ENCODE measurements around the gene RNF183.
"Not testable (repeated sequence)": the region's sequence is repeated elsewhere in the genome, so short reads cannot be mapped to it uniquely, and the experiment has no call there.

RNF183 gene

GRCh38 chr9:113316030-113316429 lies 12.9 kb upstream of the RNF183 start:
- DNase-seq (ENCODE audit: low read depth): no peak

- DNase-seq (ENCODE audit: low read depth): no peak
Observed at GRCh38 chr9:113315231-113315630, 12.1 kb upstream of the RNF183 start.

DNA sequence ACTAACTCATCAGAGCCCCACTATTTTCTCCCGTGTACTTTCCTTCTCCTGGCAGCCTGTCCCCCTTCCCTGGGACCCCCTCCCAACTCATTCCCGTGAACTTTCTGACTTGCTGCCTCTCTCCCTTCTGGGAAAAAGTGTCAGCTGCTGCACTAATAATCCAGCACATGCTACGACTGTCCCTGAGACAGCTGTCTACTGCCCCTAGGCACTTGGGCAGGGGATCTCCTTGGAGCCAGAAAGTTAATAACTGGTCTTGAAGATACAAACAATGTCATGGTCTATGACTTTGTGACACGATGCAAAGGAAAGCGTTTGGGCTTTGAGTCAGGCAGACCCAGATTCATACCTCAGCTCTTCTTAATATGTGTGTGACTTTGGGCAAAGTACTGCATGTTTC lies 10.1 kb upstream of the RNF183 start:
- no peak for DNase-seq (ENCODE audit: low read depth)

- DNase-seq (ENCODE audit: low read depth): no peak
Observed at GRCh38 chr9:113311961-113312360, 8.8 kb upstream of the RNF183 start.

DNA sequence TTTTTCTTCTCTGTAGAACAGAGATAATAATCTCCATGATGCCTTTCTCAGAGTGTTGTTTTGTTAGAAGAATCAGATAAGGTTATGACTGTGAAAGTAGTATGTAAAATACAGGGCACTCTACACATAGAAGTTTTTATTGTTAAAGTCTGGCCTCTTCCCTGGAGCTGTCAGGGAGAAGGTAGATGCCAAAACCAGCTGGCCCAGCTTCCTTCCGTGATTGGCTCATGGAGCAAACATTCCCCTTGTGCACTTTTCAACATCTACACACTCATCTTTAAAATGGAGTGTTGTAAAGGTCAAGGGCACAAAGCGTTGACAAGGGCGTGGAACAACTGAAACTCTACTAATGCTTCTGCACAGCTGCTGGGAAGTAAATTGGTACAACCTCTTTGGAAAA lies 7.4 kb upstream of the RNF183 start:
- no peak for DNase-seq (ENCODE audit: low read depth)

DNA sequence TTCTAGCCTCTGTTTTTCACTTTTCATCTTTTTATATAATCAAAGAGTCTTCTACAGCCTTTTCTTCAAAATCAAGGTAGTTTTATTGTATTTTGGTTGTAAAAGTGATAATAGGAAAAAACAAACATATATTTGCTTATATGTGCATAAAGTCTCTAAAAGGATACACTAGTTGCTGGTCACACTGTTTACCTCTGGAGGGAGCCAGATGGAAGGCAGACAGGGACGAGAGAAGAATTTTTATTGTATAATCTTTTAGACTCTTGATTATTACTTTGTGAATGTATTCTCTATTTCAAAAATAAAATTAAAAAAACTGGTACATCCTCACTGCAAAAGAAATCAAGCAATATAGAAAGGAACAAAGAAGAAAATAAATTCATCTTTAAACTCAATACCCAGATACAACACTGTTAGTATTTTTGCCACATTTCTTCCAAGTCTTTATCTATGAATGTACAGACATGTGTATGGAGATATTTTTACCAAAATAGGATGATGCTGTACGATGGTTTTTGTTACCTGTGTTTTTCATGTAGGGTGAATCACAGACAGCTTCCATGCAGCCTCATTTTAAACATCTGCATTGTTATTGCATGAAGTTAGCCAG lies 6.1 kb upstream of the RNF183 start:
- DNase-seq (ENCODE audit: low read depth): no peak

- DNase-seq (ENCODE audit: low read depth): no peak
Observed at GRCh38 chr9:113307396-113307975, 4.3 kb upstream of the RNF183 start.

- DNase-seq (ENCODE audit: low read depth): no peak
Observed at GRCh38 chr9:113306566-113306965, 3.4 kb upstream of the RNF183 start.

DNA sequence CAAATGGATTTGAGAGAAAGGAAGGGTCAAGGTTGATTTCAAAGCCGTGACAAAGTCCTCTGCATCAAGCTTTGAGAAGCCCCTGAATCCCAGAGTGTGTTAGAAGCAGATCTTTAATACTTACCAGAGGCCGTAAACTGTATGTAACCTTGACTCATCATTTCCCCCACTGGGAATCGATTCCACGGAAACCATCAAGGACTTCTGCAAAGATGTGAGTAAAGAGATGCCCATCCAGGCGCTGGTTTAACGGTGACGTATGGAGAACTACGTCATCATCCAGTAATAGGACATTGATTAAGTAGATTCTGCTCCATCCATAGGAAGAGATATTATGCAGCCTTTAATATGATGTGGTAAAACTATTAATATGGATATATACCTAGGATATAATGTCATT lies 1.6 kb downstream of the RNF183 start:
- DNase-seq (ENCODE audit: low read depth): no peak

GRCh38 chr9:113299800-113300292 lies 3.3 kb downstream of the RNF183 start:
- DNase-seq (ENCODE audit: low read depth): no peak

DNA sequence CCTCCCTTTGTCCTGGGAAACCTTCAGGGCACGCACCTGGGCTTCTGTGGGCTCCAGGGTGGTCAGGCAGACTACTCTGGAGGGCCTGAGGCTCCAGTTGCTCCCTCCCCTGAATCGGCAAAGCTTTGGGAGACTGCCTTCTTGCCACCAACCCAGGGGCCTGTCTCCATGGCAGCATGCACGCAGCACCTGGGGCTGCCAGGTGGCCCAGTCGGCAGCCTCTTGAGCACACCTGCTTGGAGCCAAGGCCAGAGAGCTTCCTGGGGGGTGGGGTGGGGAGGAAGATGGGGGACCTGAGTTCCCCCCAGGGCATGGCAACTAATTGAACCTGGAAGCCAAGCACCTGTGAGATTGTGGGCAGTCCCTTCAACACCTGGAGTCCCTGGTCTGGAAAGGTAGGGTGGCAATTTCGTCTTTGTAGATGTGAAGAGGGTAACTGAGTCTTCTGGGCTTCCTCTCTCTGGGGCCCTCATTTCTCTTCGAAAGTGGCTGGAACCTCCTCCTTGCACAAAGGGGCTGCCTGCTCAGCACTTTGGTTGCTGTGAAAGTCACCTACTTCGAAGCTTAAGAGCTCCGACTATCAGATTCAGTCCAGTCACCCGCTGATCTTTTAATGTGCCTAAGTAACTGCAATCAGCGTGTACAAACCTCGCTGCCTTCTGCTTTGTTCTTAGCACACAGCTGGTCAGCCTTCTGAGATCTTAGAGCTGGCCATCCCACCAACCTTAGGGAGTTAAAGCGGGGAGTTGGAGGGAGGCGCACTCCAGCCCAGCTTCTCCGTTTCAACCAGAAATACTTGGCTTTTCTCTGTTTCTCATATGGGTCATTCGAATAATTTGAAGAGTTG lies 4.0 kb downstream of the RNF183 start:
- no peak for DNase-seq (ENCODE audit: low read depth)

GRCh38 chr9:113298311-113298710 lies 4.9 kb downstream of the RNF183 start:
- no peak for DNase-seq (ENCODE audit: low read depth)

DNA sequence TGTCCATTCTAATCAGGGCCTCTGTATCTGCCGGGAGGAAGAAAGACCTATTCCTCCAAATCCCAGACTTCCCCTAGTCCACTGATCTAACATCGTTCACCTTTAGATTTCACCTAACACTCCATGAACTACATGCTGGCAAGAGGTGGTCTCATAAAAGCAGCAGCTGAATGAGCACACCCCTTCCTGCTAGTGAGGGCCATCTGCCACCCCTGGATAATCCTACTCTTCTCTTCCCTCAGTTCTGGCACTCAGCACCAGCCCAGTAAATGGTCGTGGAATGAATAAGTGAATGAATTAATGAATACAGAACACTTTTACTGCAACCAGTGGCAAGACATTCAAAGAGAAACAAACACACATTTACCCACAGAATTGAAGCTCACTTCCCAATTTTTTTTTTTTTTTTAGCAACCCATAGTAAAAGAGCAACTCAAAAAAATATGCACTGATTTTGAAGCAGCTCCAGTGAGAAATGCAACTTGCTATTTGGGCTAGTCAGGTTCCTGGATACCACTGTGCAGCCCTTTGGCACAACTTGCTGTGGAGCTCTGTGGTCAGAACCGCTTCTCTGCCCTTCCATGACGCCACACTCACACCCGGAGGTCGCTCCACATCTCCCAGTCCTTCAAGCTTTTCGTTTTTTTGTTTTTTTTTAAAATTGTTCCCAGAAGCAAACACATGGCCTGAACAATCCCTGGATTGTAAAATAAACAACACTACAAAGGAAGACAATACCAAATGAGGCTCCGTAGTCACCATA lies 6.2 kb downstream of the RNF183 start:
- DNase-seq (ENCODE audit: low read depth): no peak

DNA sequence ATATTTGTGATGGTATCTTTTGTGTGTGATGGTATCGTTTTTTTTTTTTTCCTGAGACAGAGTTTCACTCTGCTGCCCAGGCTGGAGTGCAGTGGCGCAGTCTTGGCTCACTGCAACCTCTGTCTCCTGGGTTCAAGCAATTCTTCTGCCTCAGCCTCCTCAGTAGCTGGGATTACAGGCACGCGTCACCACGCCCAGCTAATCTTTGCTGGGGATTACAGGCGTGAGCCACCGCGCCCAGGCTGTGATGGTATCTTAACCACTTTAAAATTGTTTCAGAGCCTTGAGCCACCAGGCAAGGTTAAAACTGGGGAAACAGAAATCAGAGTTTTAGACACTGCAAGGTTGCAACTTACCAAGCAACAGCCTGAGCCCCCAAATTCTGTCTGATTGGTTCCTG lies 6.9 kb downstream of the RNF183 start:
- not testable (repeated sequence) for DNase-seq (ENCODE audit: low read depth)

GRCh38 chr9:113293285-113293878 lies 9.8 kb downstream of the RNF183 start:
- DNase-seq (ENCODE audit: low read depth): no peak

- DNase-seq (ENCODE audit: low read depth): no peak
Observed at GRCh38 chr9:113290052-113290607, 13.0 kb downstream of the RNF183 start.

- no peak for DNase-seq (ENCODE audit: low read depth)
Observed at GRCh38 chr9:113289091-113289490, 14.1 kb downstream of the RNF183 start.

- DNase-seq (ENCODE audit: low read depth): no peak
Observed at GRCh38 chr9:113281356-113281755, 21.8 kb downstream of the RNF183 start.

DNA sequence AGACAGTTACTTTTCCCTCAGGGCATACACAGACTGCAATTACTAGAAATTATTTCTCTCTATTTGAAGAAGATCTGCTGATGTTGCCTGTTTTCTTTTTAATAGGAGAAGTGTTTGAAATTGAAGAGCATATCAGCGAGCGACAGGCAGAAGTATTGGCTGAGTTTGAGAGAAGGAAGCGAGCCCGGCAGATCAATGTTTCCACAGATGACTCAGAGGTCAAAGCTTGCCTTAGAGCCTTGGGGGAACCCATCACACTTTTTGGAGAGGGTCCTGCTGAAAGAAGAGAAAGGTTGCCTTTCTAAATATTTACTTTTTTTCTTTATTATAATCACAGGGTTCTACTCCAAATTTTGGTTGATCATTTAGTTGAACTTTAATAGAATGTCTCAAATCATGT lies 24.3 kb downstream of the RNF183 start:
- no peak for DNase-seq (ENCODE audit: low read depth)

DNA sequence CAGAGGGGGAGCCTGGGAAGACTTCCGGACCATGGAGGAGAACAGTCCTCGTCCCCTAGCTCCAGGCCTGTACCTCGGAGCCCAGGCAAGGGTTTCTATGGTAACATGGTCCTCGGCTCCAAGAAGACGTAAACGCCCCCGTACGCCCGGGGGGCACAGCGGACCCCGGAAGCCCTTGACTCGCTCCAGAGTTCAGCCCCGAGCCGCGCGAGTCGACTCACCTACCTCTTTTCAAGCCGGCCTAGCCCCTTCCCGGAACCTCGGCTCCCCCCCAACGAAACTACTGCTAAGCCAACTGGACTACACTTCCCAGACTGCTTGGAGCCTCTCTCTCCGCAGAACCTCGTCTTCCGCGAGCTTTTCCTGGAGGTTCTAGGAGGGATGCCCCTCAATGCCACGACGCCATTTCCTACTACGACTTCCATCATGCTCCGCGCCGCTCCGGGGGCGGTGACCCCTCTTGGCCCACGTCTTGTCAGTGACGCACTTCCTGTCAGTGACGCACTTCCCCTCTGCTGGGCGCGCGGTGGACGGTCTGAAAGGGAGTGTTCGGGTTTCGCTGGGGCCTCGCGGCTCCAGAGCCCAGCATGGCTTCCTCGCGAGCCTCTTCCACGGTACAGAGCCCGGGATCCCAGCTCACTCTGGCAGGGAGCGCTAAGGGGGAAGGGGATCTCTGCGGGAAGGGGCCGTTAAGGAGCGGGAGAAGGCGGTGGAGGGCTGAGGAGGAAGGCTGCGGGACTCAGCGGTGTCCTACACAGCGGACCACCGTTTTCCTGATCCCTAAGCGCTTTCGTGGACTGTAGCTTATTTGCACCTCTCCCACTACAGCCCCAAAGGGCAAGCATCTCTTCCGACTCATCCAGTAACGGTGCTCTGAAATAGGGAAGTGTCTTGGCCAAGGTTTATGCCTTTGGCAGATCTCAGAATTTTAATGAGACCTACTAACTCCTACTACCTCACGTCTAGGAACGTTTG lies 27.7 kb downstream of the RNF183 start, which contains the start of the genes CDC26 and PRPF4:
CDC26 (minus strand) TSS at position 416 of the 975 bp plus-strand sequence. CDS start 3,065 bp downstream, outside the sequence.
PRPF4 (plus strand) TSS at position 502 of the 975 bp plus-strand sequence; CDS start at position 588, 86 bp downstream.
- DNase-seq (ENCODE audit: low read depth): peak; percentile 94
